H54 (cell line): ENCODE data around the gene KIAA1671.
"Not testable (repeated sequence)": the region's sequence is repeated elsewhere in the genome, so short reads cannot be mapped to it uniquely, and the experiment has no call there.

ENCODE experiments used
- DNase-seq: peaks from one replicate; pipeline ENCODE4 v3.0.0; 2011; ENCODE audit warnings: low spot score, mixed read lengths; ENCODE audit not compliant: insufficient read length
- FAIRE-seq: peaks from 3 replicates; lab custom pipeline; 2011; peaks lifted over from hg19 to GRCh38; lab: Jason Lieb, UNC
- POLR2A ChIP-seq: IDR thresholded peaks from 2 replicates; pipeline ENCODE4 v1.6.1; 2011; ENCODE audit warnings: low read depth, mild to moderate bottlenecking, low read length

The KIAA1671 gene

DNA sequence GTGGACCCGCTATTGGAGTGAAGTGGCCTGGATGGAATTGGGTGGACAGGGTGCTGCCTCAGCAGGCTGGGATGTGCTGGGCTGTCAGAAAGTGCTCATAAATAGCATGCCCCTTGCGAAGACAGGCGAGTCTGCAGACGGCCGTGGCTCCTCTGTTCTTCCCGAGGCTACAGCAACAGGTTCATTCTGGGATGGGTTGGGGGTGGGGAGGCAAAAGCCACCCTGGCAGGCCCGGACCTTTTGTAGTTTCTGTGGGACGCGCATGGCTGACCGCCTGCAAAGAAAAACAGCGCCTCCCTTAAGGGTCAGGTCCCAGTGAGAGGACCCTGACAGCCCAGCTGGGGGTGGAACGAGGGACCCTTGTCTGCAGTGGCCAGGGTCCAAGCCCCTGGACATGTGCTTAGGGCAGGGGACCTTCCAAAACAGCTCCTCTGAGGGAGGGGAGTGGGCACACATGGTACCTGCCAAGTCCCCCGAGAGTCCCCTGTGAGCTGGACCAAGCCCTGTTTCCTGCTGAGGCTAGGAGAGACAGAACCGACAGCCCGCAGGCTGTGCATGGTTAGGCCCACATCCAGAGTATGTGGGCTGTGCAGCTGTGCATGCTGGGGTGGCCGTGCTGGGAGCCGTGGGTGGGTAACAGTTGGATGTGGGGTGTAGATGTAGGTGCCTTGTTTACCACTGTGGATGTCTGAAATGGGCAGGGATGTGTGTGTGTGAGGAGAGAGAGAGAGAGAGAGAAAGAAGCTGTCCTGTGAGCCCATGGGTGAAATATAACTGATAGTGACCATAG is 247.4 kb downstream of the KIAA1671 start, which contains the start of gene CRYBB3:
Gene CRYBB3, plus strand, starts transcription at position 128 of the 790 bp plus-strand sequence. CDS start 1,539 bp downstream, outside the sequence.
- no peak for TF ChIP-seq POLR2A
- DNase-seq = no peak
- no peak for FAIRE-seq

DNA sequence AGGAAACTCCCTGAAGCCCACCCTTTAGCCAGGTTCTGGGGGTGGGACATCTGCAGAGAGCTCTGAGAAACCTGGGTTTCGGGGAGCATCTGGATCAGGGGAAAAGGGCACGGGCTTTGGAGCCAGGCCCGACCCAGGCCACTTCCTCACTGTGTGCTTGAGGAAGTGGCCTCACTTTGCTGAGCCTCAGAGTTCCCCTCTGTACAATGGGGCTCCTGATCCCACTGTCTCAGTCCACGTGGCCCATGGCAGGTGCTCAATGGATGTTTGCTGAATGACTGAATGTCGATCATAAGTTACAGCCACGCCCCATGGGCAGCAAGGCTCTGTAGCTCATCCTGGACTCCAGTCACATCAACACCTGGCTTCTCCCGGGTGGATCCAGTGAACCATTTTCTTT is 248.5 kb downstream of the KIAA1671 start:
- DNase-seq (no peak), FAIRE-seq (no peak)
- no peak for TF ChIP-seq POLR2A

DNA sequence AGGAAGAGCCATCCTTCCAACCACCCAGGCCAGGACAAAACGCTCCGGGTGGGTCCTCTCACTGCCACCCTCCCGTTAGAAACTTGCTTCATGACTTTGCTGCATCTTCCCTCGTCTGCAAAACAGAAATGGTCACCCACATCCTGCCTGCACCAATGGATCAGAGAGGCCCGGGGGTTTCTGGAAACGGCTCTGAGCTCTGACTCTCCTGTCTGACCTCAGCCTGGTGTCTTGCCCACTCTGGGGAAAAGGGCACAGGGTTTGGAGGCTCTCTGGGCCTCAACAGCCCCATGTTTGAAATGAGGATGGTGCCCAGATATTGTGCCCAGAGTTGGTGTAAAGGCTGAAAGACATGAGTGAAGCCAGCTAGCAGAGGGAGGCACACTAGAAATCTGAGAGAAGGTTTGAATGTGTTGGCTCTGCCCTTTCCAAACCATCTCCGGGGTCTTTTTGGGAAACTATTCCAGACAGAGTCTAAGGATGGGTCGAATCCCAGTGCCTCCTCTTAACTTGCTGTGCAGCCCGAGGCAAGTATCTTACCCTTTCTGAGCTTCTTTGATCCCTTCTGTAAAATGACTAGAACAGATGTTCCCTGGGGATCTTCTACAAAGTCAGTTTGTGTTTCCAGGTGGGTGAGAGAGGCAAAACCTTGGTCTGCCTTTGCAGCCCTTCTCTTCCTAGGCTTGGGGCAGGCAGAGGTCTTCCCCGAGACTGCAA is 249.2 kb downstream of the KIAA1671 start:
- DNase-seq (no peak), FAIRE-seq (no peak)
- TF ChIP-seq POLR2A = no peak

DNA sequence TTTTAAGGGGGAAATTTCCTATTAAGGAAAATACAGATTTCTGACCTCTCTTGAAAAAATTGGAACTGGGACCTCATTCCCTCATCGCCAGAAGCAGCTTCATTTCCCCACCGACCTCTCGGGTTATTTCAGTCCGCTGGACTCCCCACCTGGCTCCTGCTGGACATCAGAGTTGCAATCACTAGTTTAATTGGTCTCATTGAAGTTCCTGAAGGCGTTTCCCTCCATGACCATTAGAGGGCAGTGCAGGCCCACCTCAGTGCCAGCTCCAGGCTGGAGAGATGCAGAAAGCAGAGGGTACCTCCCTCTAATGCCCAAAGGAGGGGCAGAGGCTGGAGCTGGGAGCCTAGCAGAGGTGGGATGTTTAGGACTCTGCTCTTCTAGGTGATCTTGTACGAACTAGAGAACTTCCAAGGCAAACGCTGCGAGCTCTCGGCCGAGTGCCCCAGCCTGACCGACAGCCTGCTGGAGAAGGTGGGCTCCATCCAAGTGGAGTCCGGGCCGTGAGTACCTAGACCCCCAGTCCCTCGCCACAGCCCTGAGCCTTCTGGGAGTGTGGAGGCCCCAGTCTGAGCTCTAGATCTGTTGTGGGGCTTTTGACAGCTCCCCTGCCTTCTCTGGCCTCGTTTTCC is 249.9 kb downstream of the KIAA1671 start:
- DNase-seq (peak; percentile 60), FAIRE-seq (no peak)

DNA sequence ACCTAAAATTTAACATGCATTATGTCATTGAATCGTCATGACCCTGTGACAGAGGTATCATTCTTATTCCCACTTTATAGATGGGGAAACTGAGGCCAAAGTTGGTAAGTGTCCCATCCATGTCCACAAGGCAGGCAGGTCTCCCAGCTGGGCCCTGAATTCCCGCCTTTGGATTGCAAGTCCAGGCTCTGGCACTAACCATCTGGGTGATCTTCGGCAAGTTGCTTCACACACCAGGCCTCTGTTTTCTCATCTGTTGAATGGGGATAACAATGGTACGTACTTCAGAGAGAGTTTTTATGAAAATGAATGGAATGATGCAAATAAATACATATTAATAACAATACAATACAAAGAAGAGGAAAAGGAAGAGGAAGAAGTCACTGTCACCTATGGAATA is 250.6 kb downstream of the KIAA1671 start:
- DNase-seq (no peak), FAIRE-seq (no peak)
- no peak for TF ChIP-seq POLR2A

More for the DNA sequence above, 249.9 kb downstream of the KIAA1671 start:
- no peak for TF ChIP-seq POLR2A

DNA sequence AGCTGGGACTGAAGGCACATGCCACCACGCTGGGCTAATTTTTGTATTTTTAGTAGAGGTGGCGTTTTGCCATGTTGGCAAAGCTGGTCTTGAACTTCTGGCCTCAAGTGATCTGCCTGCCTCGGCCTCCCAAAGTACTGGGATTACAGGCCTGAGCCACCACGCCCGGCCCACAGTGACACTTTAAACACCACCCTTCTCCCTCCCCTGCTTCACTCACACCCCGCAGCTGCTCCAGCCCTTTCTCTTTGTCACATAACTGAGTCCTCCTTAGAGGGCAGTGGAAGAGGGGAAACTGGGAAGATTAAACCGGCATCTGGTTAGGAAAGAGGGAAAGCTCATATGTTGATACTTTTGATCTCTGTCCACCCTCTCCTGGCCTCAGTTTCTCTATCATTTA is 252.0 kb downstream of the KIAA1671 start:
- FAIRE-seq, DNase-seq: not testable (repeated sequence)

DNA sequence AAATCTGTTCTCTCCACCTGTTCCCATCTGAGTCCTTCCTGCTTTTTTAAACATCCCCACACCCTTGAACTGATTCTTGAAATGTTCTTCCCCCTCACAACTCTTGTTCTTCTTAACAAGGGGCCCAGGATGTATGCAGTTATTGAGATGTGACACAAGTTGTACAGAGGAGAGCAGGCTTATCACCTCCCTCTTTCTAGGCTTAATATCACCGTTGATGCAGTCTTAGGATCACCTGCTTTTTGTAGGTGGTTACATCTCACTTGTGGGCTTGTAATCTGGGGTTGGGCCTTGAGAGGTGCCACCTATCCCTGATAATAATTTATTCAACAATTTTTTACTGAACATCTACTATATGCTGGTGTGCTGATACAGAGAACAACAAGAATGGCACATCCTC is 253.3 kb downstream of the KIAA1671 start:
- DNase-seq (no peak), FAIRE-seq (no peak)
- TF ChIP-seq POLR2A = no peak

DNA sequence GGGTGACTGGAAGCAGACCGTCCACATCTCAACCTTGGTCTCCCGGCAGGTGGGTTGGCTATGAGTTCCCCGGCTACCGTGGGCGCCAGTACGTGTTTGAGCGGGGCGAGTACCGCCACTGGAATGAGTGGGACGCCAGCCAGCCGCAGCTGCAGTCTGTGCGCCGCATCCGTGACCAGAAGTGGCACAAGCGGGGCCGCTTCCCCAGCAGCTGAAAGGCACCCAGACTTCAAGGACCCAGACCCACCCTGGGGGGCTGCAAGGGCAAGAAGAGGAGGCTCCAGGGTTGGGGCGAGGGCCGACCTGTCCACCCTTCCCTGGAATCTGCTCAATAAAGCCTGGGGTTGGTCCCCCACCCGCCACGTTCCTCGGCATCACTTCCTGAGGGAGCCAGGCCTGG is 254.5 kb downstream of the KIAA1671 start:
- no peak for DNase-seq
- FAIRE-seq = no peak
- no peak for TF ChIP-seq POLR2A

DNA sequence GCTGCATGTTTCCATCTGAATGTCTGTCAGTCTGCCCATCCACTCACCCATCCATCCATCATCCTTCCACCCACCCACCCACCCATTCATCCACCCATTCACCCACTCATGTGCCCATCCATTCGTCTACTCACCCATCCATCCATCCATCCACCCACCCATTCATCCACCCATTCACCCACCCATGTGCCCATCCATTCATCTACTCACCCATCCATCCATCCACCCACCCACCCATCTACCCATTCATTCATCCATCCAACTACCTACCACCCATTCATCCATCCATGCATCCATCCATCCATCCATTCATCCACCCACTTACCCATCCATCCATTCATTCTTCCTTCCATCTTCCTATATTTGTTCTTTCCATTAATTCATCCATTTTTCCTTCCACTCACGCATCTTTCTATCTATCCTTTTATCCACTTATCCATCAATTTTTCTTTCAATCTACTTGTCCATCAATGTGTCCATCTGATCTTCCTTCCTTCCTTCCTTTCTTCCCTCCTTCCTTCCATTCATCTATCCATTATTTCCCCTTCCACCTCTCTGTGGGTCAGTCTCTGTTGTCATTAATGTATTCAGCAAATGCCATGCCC is 255.1 kb downstream of the KIAA1671 start:
- no peak for FAIRE-seq

DNA sequence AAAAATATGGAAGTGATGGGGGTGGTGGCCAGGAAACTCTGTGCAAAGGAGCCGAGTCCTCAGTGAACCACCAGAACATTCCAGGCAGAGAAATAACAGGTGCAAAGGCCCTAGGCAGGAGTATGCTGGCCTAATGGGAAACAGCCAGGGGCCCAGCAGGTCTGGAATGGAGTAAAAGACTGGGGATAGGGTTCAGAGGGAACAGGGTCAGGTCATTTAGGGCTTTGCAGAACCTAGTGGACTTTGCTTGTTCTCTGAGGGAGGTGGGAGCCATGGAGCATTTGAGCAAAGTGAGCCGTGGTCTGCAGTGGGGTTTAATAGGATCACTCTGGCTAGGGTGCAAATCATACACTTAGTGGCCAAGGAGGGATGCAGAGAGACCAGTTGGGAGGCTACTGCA is 255.8 kb downstream of the KIAA1671 start:
- no peak for TF ChIP-seq POLR2A

More for the DNA sequence above, 255.1 kb downstream of the KIAA1671 start:
- no peak for DNase-seq
- no peak for TF ChIP-seq POLR2A

DNA sequence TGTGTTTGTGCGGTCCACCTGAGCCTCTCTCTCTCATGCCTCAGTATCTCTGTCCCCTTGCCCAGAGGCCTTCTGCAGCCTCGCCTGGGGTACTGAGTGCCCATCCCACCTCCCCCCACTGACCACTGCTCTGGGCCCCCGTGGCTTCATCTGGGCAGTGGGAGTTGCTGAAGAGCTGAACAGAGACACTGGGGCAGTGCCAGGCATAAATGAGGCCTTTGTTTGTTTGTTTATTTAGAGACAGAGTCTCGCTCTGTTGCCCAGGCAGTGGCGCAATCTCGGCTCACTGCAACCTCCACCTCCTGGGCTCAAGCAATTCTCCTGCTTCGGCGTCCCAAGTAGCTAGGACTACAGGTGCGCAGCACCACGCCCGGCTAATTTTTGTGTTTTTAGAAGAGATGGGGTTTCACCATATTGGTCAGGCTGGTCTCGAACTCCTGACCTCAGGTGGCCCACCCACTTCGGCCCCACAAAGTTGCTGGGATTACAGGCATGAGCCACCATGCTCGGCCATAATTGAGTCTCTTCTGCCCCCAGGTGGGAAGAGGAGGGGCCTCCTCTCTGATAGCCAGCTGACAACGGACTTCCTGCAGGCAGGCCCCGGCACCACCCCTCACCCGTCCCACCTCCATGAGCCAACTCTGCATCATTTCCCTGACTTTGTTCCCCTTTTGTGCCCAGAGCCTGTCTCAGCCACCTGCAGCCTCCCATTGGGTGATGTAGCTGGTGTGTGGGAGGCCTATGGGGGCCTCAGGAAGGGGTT is 256.4 kb downstream of the KIAA1671 start:
- FAIRE-seq (no peak), DNase-seq (no peak)
- TF ChIP-seq POLR2A = no peak

More for the DNA sequence above, 255.8 kb downstream of the KIAA1671 start:
- no peak for DNase-seq
- FAIRE-seq = no peak

DNA sequence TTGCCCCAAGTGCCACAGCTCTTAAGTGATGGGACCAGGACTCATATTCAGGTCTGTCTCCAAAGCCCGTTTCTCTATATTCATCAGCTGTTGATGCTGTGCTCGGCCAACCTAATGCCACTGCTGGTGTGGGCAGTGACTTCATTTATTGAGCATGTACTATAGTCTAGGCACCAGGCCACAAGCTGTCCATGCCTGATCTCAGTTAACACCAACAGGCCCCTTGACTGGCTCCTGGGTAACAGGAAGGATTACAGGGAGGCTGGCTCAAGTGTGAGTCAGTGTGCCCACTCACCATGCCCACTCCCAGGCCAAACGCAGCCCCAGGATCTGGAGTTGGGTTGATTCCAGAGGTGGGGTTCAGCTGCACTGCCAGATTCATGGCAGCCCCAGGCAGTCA is 258.3 kb downstream of the KIAA1671 start:
- DNase-seq (no peak), FAIRE-seq (no peak)
- no peak for TF ChIP-seq POLR2A

DNA sequence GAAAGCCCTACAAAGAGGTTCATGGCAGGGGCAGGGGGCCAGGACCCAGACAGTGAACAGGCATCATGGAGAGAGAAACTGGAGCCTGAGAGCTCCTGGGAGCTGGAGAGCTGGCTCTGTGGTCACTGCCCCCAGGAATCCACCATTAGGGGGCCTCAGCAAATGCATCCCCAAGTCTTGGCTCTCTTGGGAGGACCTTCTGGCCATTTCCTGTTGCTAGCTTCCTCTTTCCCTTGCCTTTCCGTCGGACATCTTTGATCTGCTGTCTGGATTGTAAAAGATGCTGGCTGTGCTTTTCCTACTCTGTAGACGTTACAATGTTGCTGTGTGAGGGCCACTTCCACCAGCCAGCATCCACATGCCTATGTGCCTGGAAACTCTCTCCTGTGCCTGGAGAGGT is 259.8 kb downstream of the KIAA1671 start:
- TF ChIP-seq POLR2A = no peak
- no peak for FAIRE-seq
- no peak for DNase-seq
